Keratinocyte (primary cell): ENCODE data around the gene LAMC3. TPM values are rescaled to one million over a fixed set of nuclear protein-coding genes. Genes with fewer than 3 reads are reported as not detected.

Source experiments
- DNase-seq: peaks from one replicate; pipeline ENCODE4 v3.0.0-alpha.2; 2011; ENCODE audit warnings: low read depth, missing footprints, low spot score
- FAIRE-seq: peaks from 2 replicates; lab custom pipeline; 2011; peaks lifted over from hg19 to GRCh38; lab: Jason Lieb, UNC
- H2AFZ ChIP-seq: 2 replicates; pipeline ENCODE4 v1.6.0; 2012; ENCODE audit warnings: low read length, control low read depth, inconsistent platforms; ENCODE audit not compliant: control insufficient read depth
- H3K27ac ChIP-seq: 2 replicates; pipeline ENCODE4 v1.5.1; 2011; ENCODE audit warnings: low read length; ENCODE audit not compliant: control insufficient read depth, insufficient read depth
- H3K27me3 ChIP-seq: 3 replicates; pipeline ENCODE4 v1.6.0; 2011; ENCODE audit warnings: low read length; ENCODE audit not compliant: control insufficient read depth, insufficient read depth; ENCODE audit errors: extremely low read depth
- H3K36me3 ChIP-seq, 2 experiments: 2 replicates in 1 of 2; 3 replicates in 1 of 2; pipeline ENCODE4 v1.5.1; 2011; ENCODE audit warnings: low read length in 2 of 2, mild to moderate bottlenecking in 1 of 2; ENCODE audit not compliant: control insufficient read depth in 2 of 2, insufficient read depth in 2 of 2; ENCODE audit errors: extremely low read depth in 1 of 2
- H3K4me1 ChIP-seq: 3 replicates; pipeline ENCODE4 v1.5.1; 2011; ENCODE audit warnings: low read length; ENCODE audit not compliant: control insufficient read depth, insufficient read depth; ENCODE audit errors: extremely low read depth
- H3K4me2 ChIP-seq: 3 replicates; pipeline ENCODE4 v1.6.0; 2011; ENCODE audit warnings: low read depth, low read length; ENCODE audit not compliant: control insufficient read depth, insufficient read depth; ENCODE audit errors: extremely low read depth
- H3K4me3 ChIP-seq, 3 experiments: fragments of 200-600 bp in 1 of 3; sonication (generic) in 1 of 3; 2 replicates in 2 of 3; 3 replicates in 1 of 3; pipeline ENCODE4 v1.5.1; 2011 to 2016; ENCODE audit warnings: low read length in 3 of 3, mild to moderate bottlenecking in 3 of 3, control low read depth in 2 of 3, inconsistent platforms in 1 of 3, low read depth in 1 of 3, mixed read lengths in 1 of 3, mixed run types in 1 of 3, moderate library complexity in 1 of 3; ENCODE audit not compliant: control insufficient read depth in 2 of 3, insufficient read depth in 2 of 3; ENCODE audit errors: extremely low read depth in 1 of 3
- H3K79me2 ChIP-seq: 2 replicates; pipeline ENCODE4 v1.6.0; 2012; ENCODE audit warnings: low read length; ENCODE audit not compliant: control insufficient read depth, insufficient read depth
- H3K9ac ChIP-seq: 3 replicates; pipeline ENCODE4 v1.6.0; 2011; ENCODE audit warnings: low read length; ENCODE audit not compliant: control insufficient read depth, insufficient read depth; ENCODE audit errors: extremely low read depth
- H3K9me1 ChIP-seq: 3 replicates; pipeline ENCODE4 v1.6.0; 2011; ENCODE audit warnings: low read length; ENCODE audit not compliant: control insufficient read depth, insufficient read depth; ENCODE audit errors: extremely low read depth
- H3K9me3 ChIP-seq: 2 replicates; pipeline ENCODE4 v1.5.1; 2012; ENCODE audit warnings: low read depth, low read length; ENCODE audit not compliant: control insufficient read depth
- H4K20me1 ChIP-seq: 3 replicates; pipeline ENCODE4 v1.6.0; 2011; ENCODE audit warnings: low read length; ENCODE audit not compliant: control insufficient read depth, insufficient read depth; ENCODE audit errors: extremely low read depth
- EZH2 ChIP-seq: IDR thresholded peaks from one replicate; pipeline ENCODE4 v1.6.1; 2012; ENCODE audit warnings: inconsistent platforms, mild to moderate bottlenecking, low read length, moderate library complexity
- dilution Hi-C: fragments of 300-500 bp; cut with MboI; formaldehyde crosslinking; loops from one replicate; pipeline ENCODE4 v1.7.0; 2020; ENCODE audit warnings: low sequenced_read_pairs; ENCODE audit not compliant: extremely low pct_ligation_motif_present
- polyA plus RNA-seq, 5 experiments: library from polyadenylated mRNA; depleted of rRNA in 3 of 5; stranded (reverse) in 3 of 5; stranded (forward) in 1 of 5; unstranded in 1 of 5; fragments of >200 nt; gene quantifications; 1 replicate in 1 of 5; 2 replicates in 3 of 5; 3 replicates in 1 of 5; pipeline versions ENCODE4 v1.2.1 to v1.2.3, GENCODE V29; 2011 to 2012; ENCODE audit warnings: missing spikeins in 2 of 5, low read depth in 1 of 5, low replicate concordance in 1 of 5
- TF ChIP-seq, protein P1 (sequence below), 3 experiments: IDR thresholded peaks in 1 of 3; conservative IDR thresholded peaks in 1 of 3; optimal IDR thresholded peaks in 1 of 3; 2 replicates in 2 of 3; 3 replicates in 1 of 3; pipeline versions ENCODE3 to v1.5.1; 2011; ENCODE audit warnings: low read length in 3 of 3, mild to moderate bottlenecking in 3 of 3, moderate library complexity in 2 of 3, control low read depth in 1 of 3, inconsistent platforms in 1 of 3; ENCODE audit not compliant: insufficient read depth in 2 of 3; ENCODE audit errors: extremely low read depth in 1 of 3

Gene LAMC3
- polyA plus RNA-seq, 1 donor (not counting 4 experiments of a cell fraction or from before 2014, with no cell fraction given), result not detected

DNA sequence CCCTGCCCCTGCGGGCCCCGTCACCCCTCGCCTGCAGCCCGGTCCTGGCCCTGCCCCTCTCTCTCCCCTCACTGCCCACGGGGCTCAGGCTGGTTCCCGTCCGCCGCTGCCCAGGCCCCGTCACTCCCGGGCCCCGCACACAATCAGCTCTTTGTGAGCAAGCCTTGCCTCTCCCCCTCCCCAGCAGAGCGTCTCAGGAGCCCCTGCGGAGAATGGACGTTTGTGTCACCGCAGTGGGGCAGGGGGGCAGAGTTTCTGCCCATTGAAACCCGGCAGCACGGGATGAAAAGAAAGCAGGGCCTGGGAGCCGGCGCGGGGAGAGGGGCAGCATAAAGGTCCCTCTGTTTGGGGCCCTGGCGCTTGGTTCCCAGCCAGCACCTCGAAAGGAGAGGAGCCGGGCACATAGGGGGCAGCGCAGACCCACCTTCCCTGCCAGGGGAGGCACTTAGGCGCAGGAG lies 102.9 kb downstream of the LAMC3 start:
- H2AFZ ChIP-seq, result no peak overlapping the region
- H3K79me2 ChIP-seq, result no peaks in the 10 kb centered on the region
- no peaks in the 10 kb centered on the region for H3K9me1 ChIP-seq
- H3K27me3 ChIP-seq, result no peaks in the 10 kb centered on the region
- no peak overlapping the region for H3K4me2 ChIP-seq
- TF ChIP-seq, protein P1, sequence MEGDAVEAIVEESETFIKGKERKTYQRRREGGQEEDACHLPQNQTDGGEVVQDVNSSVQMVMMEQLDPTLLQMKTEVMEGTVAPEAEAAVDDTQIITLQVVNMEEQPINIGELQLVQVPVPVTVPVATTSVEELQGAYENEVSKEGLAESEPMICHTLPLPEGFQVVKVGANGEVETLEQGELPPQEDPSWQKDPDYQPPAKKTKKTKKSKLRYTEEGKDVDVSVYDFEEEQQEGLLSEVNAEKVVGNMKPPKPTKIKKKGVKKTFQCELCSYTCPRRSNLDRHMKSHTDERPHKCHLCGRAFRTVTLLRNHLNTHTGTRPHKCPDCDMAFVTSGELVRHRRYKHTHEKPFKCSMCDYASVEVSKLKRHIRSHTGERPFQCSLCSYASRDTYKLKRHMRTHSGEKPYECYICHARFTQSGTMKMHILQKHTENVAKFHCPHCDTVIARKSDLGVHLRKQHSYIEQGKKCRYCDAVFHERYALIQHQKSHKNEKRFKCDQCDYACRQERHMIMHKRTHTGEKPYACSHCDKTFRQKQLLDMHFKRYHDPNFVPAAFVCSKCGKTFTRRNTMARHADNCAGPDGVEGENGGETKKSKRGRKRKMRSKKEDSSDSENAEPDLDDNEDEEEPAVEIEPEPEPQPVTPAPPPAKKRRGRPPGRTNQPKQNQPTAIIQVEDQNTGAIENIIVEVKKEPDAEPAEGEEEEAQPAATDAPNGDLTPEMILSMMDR (optimal IDR thresholded peaks at IDR 0.05 in 1 of 3, IDR thresholded peaks at IDR 0.05 in 1 of 3, conservative IDR thresholded peaks at IDR 0.05 in 1 of 3; ENCODE audit: extremely low read depth in 1 of 3, insufficient read depth in 2 of 3, low read length in 3 of 3), result no peak
- TF ChIP-seq EZH2, result no peak
- DNase-seq (no peak), FAIRE-seq (no peak)
- no peaks in the 10 kb centered on the region for H3K9me3 ChIP-seq
- H3K4me1 ChIP-seq, result peaks cover 9% of the 10 kb centered on the region
- dilution Hi-C loops, result no loop called here
- no peak overlapping the region for H3K27ac ChIP-seq
- H3K36me3 ChIP-seq, result no peaks in the 10 kb centered on the region
- no peaks in the 10 kb centered on the region for H4K20me1 ChIP-seq
- no peak overlapping the region for H3K9ac ChIP-seq
- no peak overlapping the region for H3K4me3 ChIP-seq

DNA sequence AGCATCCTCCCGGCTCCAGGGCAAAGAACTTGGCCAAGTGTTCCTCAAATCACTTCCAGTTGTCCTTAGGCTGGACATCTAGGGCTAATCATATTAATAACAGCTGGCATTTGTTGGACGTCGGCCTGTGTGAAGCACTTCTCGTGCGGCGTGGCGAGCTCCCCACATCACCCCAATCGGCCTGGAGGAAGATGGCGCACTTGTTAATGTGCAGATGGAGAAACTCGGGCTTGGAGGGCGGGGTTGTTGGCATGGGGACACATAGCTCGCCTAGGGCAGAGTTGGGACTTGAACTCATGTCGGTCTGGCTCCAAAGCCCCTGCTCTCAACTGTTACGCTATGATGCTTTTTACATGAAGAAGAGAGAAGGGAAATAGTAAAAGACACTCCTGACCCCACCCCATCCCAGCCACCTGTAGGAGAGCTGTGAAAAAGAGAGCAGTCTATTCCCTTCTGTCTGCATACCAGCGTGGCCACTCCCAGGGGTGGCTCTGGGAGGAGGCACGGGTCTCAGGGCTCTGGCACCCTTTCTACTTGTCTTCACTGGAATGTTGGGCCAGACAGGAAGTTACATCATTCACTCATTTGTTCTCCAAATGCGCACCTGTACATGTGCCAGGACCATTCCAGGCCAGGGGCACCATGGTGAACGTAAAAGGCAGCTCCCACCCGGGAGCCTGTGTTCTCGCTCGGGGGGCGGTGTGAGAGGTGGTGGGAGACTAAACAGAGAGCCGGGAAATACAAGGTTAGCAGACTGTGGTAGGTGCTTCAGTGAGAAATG lies 103.6 kb downstream of the LAMC3 start:
- Histone ChIP-seq H3K4me3 (no peak overlapping the region), H3K27ac (no peak overlapping the region)
- DNase-seq, result no peak

More for the DNA sequence above, 103.6 kb downstream of the LAMC3 start:
- peak overlapping the region; percentile 2 for H3K4me2 ChIP-seq
- no peak for FAIRE-seq
- H3K9me1 ChIP-seq, result no peaks in the 10 kb centered on the region
- peaks cover 9% of the 10 kb centered on the region for H3K4me1 ChIP-seq
- H3K27me3 ChIP-seq, result no peaks in the 10 kb centered on the region
- H3K9ac ChIP-seq, result no peak overlapping the region
- no peaks in the 10 kb centered on the region for H4K20me1 ChIP-seq
- dilution Hi-C loops, result no loop called here
- no peak overlapping the region for H2AFZ ChIP-seq
- H3K79me2 ChIP-seq, result no peaks in the 10 kb centered on the region
- no peaks in the 10 kb centered on the region for H3K36me3 ChIP-seq
- no peaks in the 10 kb centered on the region for H3K9me3 ChIP-seq
- TF ChIP-seq, protein P1 (optimal IDR thresholded peaks at IDR 0.05 in 1 of 3, IDR thresholded peaks at IDR 0.05 in 1 of 3, conservative IDR thresholded peaks at IDR 0.05 in 1 of 3; ENCODE audit: extremely low read depth in 1 of 3, insufficient read depth in 2 of 3, low read length in 3 of 3), result no peak
- TF ChIP-seq EZH2, result no peak
